NCI-H1417 (cell line): ENCODE data around the gene PIP5K1B.
"Not testable (repeated sequence)": the region's sequence is repeated elsewhere in the genome, so short reads cannot be mapped to it uniquely, and the experiment has no call there.

ENCODE experiments used
- DNase-seq, 3 experiments: peaks; one replicate each; lab custom pipeline; 2025; lab: John Stamatoyannopoulos, UW

PIP5K1B gene

GRCh38 chr9:68704814-68705530 lies at the start of gene PIP5K1B:
PIP5K1B (plus strand) TSS chr9:68705240; CDS start chr9:68822615, 117,375 bp downstream.
- DNase-seq = peak; percentile 50 to 91 (median 90)

GRCh38 chr9:68664036-68664435 lies 41.0 kb upstream of the PIP5K1B start:
- no peak for DNase-seq

- DNase-seq = no peak
These were observed 36.9 kb upstream of the PIP5K1B start for GRCh38 chr9:68668127-68668526.

- DNase-seq = peak in 2 of 3 experiments; percentile 6 to 24
These were observed 35.8 kb upstream of the PIP5K1B start for GRCh38 chr9:68669218-68669617.

GRCh38 chr9:68672215-68672614 lies 32.8 kb upstream of the PIP5K1B start:
- DNase-seq = no peak

GRCh38 chr9:68672625-68673024 lies 32.4 kb upstream of the PIP5K1B start:
- no peak for DNase-seq

GRCh38 chr9:68678430-68678829 lies 26.6 kb upstream of the PIP5K1B start:
- DNase-seq = peak in 1 of 3 experiments; percentile 33

- DNase-seq = no peak
These were observed 21.6 kb upstream of the PIP5K1B start for GRCh38 chr9:68683433-68683832.

GRCh38 chr9:68685213-68685612 lies 19.8 kb upstream of the PIP5K1B start:
- no peak for DNase-seq

GRCh38 chr9:68685770-68686169 lies 19.3 kb upstream of the PIP5K1B start:
- DNase-seq = peak in 1 of 3 experiments; percentile 18

- DNase-seq = no peak
These were observed 15.0 kb upstream of the PIP5K1B start for GRCh38 chr9:68690088-68690487.

GRCh38 chr9:68692519-68692918 lies 12.5 kb upstream of the PIP5K1B start:
- DNase-seq = no peak

- peak in 1 of 3 experiments; percentile 20 for DNase-seq
These were observed 10.9 kb upstream of the PIP5K1B start for GRCh38 chr9:68694125-68694524.

- DNase-seq = no peak
These were observed 7.2 kb upstream of the PIP5K1B start for GRCh38 chr9:68697851-68698250.

- no peak for DNase-seq
These were observed 6.0 kb upstream of the PIP5K1B start for GRCh38 chr9:68698943-68699509.

GRCh38 chr9:68699625-68700024 lies 5.4 kb upstream of the PIP5K1B start:
- DNase-seq = not testable (repeated sequence)

GRCh38 chr9:68702493-68702892 lies 2.5 kb upstream of the PIP5K1B start:
- no peak for DNase-seq

GRCh38 chr9:68703672-68704071 lies 1.4 kb upstream of the PIP5K1B start:
- DNase-seq = no peak

- no peak for DNase-seq
These were observed 584 bp upstream of the PIP5K1B start for GRCh38 chr9:68704498-68704813.

GRCh38 chr9:68705531-68706362 lies 707 bp downstream of the PIP5K1B start:
- DNase-seq = peak in 2 of 3 experiments; percentile 74 to 83

- no peak for DNase-seq
These were observed 1.5 kb downstream of the PIP5K1B start for GRCh38 chr9:68706363-68707201.
